GM06990 (cell line): ENCODE results near the gene SGCE.

ENCODE experiments used
- DNase-seq: peaks from one replicate; pipeline ENCODE4 v3.0.0-alpha.2; 2011; ENCODE audit not compliant: insufficient read length; ENCODE audit errors: extremely low read depth
- H3K27me3 ChIP-seq: replicated peaks from 2 replicates; pipeline ENCODE4 v1.6.0; 2011; ENCODE audit warnings: low read length; ENCODE audit not compliant: control insufficient read depth, insufficient read depth
- H3K36me3 ChIP-seq: 2 replicates; pipeline ENCODE4 v1.5.1; 2011; ENCODE audit warnings: low read length; ENCODE audit not compliant: control insufficient read depth, insufficient read depth
- H3K4me3 ChIP-seq: replicated peaks from 2 replicates; pipeline ENCODE4 v1.5.1; 2011; ENCODE audit warnings: low read depth, mild to moderate bottlenecking, control low read depth, low read length
- CTCF ChIP-seq: IDR thresholded peaks from 2 replicates; pipeline ENCODE4 v1.5.1; 2011; ENCODE audit warnings: low read length, control low read depth, mild to moderate bottlenecking, inconsistent platforms; ENCODE audit not compliant: insufficient read depth, poor library complexity, severe bottlenecking

Gene SGCE

GRCh38 chr7:94675356-94675755 is 19.4 kb upstream of the SGCE start:
- Histone ChIP-seq H3K36me3 (no peaks in the 10 kb centered on the region), H3K4me3 (no peak overlapping the region), H3K27me3 (no peaks in the 10 kb centered on the region)
- TF ChIP-seq CTCF = no peak
- no peak for DNase-seq

GRCh38 chr7:94671444-94672235 is 15.7 kb upstream of the SGCE start:
- TF ChIP-seq CTCF = no peak
- H3K36me3 ChIP-seq = no peaks in the 10 kb centered on the region
- H3K27me3 ChIP-seq = no peaks in the 10 kb centered on the region
- no peak overlapping the region for H3K4me3 ChIP-seq
- DNase-seq = no peak

GRCh38 chr7:94669773-94670495 is 14.0 kb upstream of the SGCE start:
- no peak for DNase-seq
- Histone ChIP-seq H3K27me3 (no peaks in the 10 kb centered on the region), H3K36me3 (no peaks in the 10 kb centered on the region), H3K4me3 (no peak overlapping the region)
- no peak for TF ChIP-seq CTCF

GRCh38 chr7:94666879-94667587 is 11.1 kb upstream of the SGCE start:
- no peak for TF ChIP-seq CTCF
- DNase-seq = no peak
- Histone ChIP-seq H3K27me3 (no peaks in the 10 kb centered on the region), H3K4me3 (no peak overlapping the region), H3K36me3 (no peaks in the 10 kb centered on the region)

- Histone ChIP-seq H3K36me3 (no peaks in the 10 kb centered on the region), H3K27me3 (no peaks in the 10 kb centered on the region), H3K4me3 (no peak overlapping the region)
- no peak for DNase-seq
- TF ChIP-seq CTCF = no peak
Measured at GRCh38 chr7:94665426-94665825, 9.5 kb upstream of the SGCE start.
